ENCODE results near the gene C19orf81.

- TF ChIP-seq CTCF (IDR thresholded peaks at IDR 0.05) = peak; percentile 40 to 56 (median 55)
- no peak for TF ChIP-seq POLR2A (IDR thresholded peaks at IDR 0.05)
- no peak for TF ChIP-seq EP300 (IDR thresholded peaks at IDR 0.05)
Measured at GRCh38 chr19:50669302-50670101, 20.3 kb downstream of the C19orf81 start.
